IPS-18a (cell line): Measurements from ENCODE around the gene GP2.
"Not testable (repeated sequence)": the region's sequence is repeated elsewhere in the genome, so short reads cannot be mapped to it uniquely, and the experiment has no call there.

Experiments
- H3K27ac ChIP-seq: one replicate; pipeline ENCODE4 v1.5.1; 2013; ENCODE audit warnings: low read length
- H3K27me3 ChIP-seq: one replicate; pipeline ENCODE4 v1.6.1; 2013; ENCODE audit warnings: mild to moderate bottlenecking, low read length; ENCODE audit not compliant: control insufficient read depth, insufficient read depth
- H3K36me3 ChIP-seq: one replicate; pipeline ENCODE4 v1.6.1; 2013; ENCODE audit warnings: low read depth, low read length; ENCODE audit not compliant: control insufficient read depth
- H3K4me1 ChIP-seq: one replicate; pipeline ENCODE4 v1.6.1; 2013; ENCODE audit warnings: low read depth, low read length; ENCODE audit not compliant: control insufficient read depth
- H3K4me3 ChIP-seq: one replicate; pipeline ENCODE4 v1.5.1; 2013; ENCODE audit warnings: low read length
- H3K9ac ChIP-seq: one replicate; pipeline ENCODE4 v1.6.1; 2013; ENCODE audit warnings: mild to moderate bottlenecking, low read length, moderate library complexity
- H3K9me3 ChIP-seq: one replicate; pipeline ENCODE4 v1.6.1; 2013; ENCODE audit warnings: low read depth, low read length; ENCODE audit not compliant: control insufficient read depth

Gene GP2

GRCh38 chr16:20312536-20313095, 14.7 kb downstream of the GP2 start:
- not testable (repeated sequence) for H3K36me3 ChIP-seq, H3K27ac ChIP-seq, H3K9me3 ChIP-seq, H3K4me3 ChIP-seq, H3K4me1 ChIP-seq, H3K9ac ChIP-seq, H3K27me3 ChIP-seq

DNA sequence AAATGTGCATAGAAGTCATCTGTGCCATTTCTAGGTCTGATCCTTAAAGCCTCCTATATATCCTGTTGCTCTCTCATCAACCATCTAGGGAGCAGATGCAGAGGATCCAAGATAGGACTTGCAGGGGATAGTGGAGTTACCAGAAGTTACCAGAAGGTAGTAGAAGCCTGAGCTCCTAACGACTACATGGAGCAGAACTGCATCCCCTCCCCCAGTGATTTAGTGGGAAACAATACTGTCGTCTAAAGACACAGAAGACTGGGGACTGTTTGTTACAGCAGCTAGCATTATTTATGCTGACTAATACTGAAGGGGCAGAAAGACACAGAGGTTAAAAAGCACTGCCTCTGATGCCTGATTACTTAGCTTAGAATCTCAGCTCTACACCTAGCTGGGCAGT, 15.8 kb downstream of the GP2 start:
- peaks cover 6% of the 10 kb centered on the region for H3K4me1 ChIP-seq
- H3K4me3 ChIP-seq, result no peak overlapping the region
- H3K27me3 ChIP-seq, result no peaks in the 10 kb centered on the region
- no peaks in the 10 kb centered on the region for H3K36me3 ChIP-seq
- H3K27ac ChIP-seq, result no peak overlapping the region
- no peaks in the 10 kb centered on the region for H3K9me3 ChIP-seq
- no peak overlapping the region for H3K9ac ChIP-seq

DNA sequence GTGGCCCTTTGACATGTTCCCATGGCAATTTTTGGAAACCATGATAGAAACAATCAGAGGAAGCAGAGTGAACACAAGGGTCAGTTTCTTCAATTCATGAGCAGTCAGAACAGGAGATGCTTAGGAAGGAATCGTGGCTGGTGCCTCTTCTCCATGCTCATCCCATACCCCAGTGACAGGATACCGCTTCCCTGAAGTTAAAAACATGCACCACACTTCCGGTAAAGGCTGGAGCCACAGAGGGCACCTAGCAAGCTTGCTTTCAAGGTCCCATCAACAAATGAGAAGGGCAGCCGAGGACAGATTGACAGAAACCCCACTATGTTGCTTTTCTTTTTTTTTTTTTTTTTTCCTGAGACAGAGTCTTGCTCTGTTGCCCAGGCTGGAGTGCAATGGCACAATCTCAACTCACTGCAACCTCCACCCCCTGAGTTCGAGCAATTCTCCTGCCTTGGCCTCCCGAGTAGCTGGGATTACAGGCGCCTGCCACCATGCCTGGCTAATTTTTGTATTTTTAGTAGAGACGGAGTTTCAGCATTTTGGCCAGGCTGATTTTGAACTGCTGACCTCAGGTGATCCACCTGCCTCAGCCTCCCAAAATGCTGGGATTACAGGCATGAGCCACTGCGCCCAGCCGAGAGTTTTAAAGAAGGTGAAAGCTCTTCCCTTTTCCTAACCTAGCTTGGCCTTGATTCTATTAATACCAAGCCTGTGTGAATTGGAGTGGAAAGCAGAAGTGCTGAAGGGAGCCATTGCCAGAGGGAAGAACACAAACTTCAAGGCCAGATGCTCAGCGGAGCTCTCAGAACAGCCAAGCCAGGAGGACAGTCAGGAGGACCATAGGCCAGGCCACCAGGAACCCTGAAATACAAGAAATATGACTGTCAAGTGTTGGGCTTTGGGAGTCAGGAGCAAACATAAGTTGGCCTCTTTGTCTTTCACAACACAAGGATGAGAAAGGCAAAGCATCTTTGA, 16.6 kb downstream of the GP2 start:
- Histone ChIP-seq H3K9me3 (no peaks in the 10 kb centered on the region), H3K9ac (no peak overlapping the region), H3K36me3 (no peaks in the 10 kb centered on the region), H3K27me3 (no peaks in the 10 kb centered on the region), H3K4me1 (peaks cover 6% of the 10 kb centered on the region), H3K4me3 (no peak overlapping the region), H3K27ac (no peak overlapping the region)

GRCh38 chr16:20309786-20310185, 17.5 kb downstream of the GP2 start:
- no peak overlapping the region for H3K4me3 ChIP-seq
- H3K4me1 ChIP-seq, result peaks cover under 1% of the 10 kb centered on the region
- no peaks in the 10 kb centered on the region for H3K36me3 ChIP-seq
- no peaks in the 10 kb centered on the region for H3K9me3 ChIP-seq
- no peaks in the 10 kb centered on the region for H3K27me3 ChIP-seq
- H3K27ac ChIP-seq, result no peak overlapping the region
- H3K9ac ChIP-seq, result no peak overlapping the region

- H3K4me3 ChIP-seq, result no peak overlapping the region
- H3K9ac ChIP-seq, result no peak overlapping the region
- no peaks in the 10 kb centered on the region for H3K4me1 ChIP-seq
- no peak overlapping the region for H3K27ac ChIP-seq
- H3K27me3 ChIP-seq, result no peaks in the 10 kb centered on the region
- H3K9me3 ChIP-seq, result no peaks in the 10 kb centered on the region
- H3K36me3 ChIP-seq, result no peaks in the 10 kb centered on the region
Observed at GRCh38 chr16:20308801-20309590, 18.3 kb downstream of the GP2 start.

- Histone ChIP-seq H3K36me3 (no peaks in the 10 kb centered on the region), H3K27ac (no peak overlapping the region), H3K4me1 (no peaks in the 10 kb centered on the region), H3K9ac (no peak overlapping the region), H3K4me3 (no peak overlapping the region), H3K9me3 (no peaks in the 10 kb centered on the region), H3K27me3 (no peaks in the 10 kb centered on the region)
Observed at GRCh38 chr16:20308266-20308665, 19.0 kb downstream of the GP2 start.

DNA sequence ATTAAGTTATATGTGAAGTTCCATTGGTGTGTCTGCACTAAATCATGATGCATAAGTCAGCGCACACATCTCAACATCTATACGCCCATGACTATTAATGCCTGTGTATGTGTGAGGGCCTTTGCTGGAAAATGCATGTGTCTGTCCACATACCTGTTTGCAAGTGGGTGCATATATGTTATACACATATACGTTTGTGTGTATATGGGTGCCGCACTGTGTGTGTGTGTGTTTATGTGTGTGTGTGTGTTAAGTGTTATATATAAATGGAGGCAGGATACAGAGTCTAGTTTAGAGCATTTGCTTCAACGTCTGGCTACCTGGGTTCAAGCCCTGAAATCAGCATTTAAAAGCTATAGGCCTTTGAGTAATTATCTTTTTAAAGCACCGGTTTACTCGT, 19.5 kb downstream of the GP2 start:
- H3K9ac ChIP-seq, result no peak overlapping the region
- H3K4me1 ChIP-seq, result no peaks in the 10 kb centered on the region
- no peak overlapping the region for H3K4me3 ChIP-seq
- no peak overlapping the region for H3K27ac ChIP-seq
- H3K36me3 ChIP-seq, result no peaks in the 10 kb centered on the region
- no peaks in the 10 kb centered on the region for H3K9me3 ChIP-seq
- H3K27me3 ChIP-seq, result no peaks in the 10 kb centered on the region

DNA sequence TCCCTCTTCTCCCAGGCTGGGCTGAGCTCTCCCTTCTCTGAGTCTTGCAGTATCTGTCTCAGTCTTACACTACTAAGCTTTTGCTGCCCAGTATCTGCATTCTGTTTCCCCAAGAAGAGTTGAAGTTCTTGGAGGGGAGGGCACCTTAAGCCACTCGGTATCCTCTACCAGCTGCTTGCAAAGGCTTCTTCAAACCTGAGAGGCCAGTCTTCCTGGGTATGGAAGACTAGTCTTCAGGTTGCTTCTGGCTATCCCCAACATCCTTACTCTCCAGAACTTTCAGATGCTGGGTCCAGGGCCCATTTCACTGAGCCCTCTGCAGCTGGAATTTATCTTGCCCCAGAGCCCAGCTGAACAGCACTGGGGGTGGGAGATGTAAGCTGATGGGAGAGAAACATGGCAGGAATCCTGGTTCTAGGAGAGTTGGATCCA, 20.1 kb downstream of the GP2 start:
- Histone ChIP-seq H3K27ac (no peak overlapping the region), H3K9ac (no peak overlapping the region), H3K27me3 (no peaks in the 10 kb centered on the region), H3K36me3 (no peaks in the 10 kb centered on the region), H3K4me3 (no peak overlapping the region), H3K4me1 (no peaks in the 10 kb centered on the region), H3K9me3 (no peaks in the 10 kb centered on the region)

DNA sequence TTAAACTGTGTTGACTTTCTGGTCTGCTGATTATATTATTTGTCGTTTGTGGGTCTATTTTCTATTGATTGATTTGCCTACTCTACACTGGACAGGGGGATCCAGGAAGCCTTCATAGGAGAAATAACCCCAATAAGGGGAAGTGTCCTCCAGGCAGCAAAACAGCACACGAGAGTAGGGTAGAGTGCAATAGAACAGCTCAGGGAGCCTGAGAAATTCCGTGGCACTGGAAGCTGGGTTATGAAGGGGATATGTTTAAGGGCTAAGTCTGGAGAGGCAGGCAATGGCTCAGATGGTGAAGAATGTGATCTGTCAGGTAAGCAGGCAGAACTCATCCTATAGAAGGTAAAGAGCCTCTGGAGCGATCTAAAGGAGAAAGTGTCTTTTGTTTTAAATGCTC, 20.9 kb downstream of the GP2 start:
- Histone ChIP-seq H3K4me3 (no peak overlapping the region), H3K27ac (no peak overlapping the region), H3K36me3 (no peaks in the 10 kb centered on the region), H3K9ac (no peak overlapping the region), H3K4me1 (no peaks in the 10 kb centered on the region), H3K27me3 (no peaks in the 10 kb centered on the region), H3K9me3 (no peaks in the 10 kb centered on the region)

GRCh38 chr16:20303012-20303411, 24.3 kb downstream of the GP2 start:
- Histone ChIP-seq H3K36me3 (no peaks in the 10 kb centered on the region), H3K27me3 (no peaks in the 10 kb centered on the region), H3K9me3 (no peaks in the 10 kb centered on the region), H3K27ac (no peak overlapping the region), H3K4me1 (no peaks in the 10 kb centered on the region), H3K4me3 (no peak overlapping the region), H3K9ac (no peak overlapping the region)

- Histone ChIP-seq H3K9ac (no peak overlapping the region), H3K4me1 (no peaks in the 10 kb centered on the region), H3K36me3 (no peaks in the 10 kb centered on the region), H3K27ac (no peak overlapping the region), H3K4me3 (no peak overlapping the region), H3K27me3 (no peaks in the 10 kb centered on the region), H3K9me3 (no peaks in the 10 kb centered on the region)
Observed at GRCh38 chr16:20302389-20302788, 24.9 kb downstream of the GP2 start.
